HTR-8/SVneo (cell line): ENCODE measurements around the gene OTOGL.
"Not testable (repeated sequence)": the region's sequence is repeated elsewhere in the genome, so short reads cannot be mapped to it uniquely, and the experiment has no call there.

Source experiments
- DNase-seq: peaks from one replicate; pipeline ENCODE4 v3.0.0; 2011; ENCODE audit warnings: low spot score, mixed read lengths; ENCODE audit not compliant: insufficient read length
- FAIRE-seq: peaks from 2 replicates; lab custom pipeline; 2011; peaks lifted over from hg19 to GRCh38; lab: Jason Lieb, UNC

Gene OTOGL

GRCh38 chr12:80211671-80212070 is 112.3 kb downstream of the OTOGL start:
- DNase-seq (no peak), FAIRE-seq (no peak)

- FAIRE-seq (no peak), DNase-seq (no peak)
Measured at GRCh38 chr12:80212938-80213645, 113.8 kb downstream of the OTOGL start.

GRCh38 chr12:80213871-80214270 is 114.5 kb downstream of the OTOGL start:
- FAIRE-seq: no peak

GRCh38 chr12:80217011-80217535 is 117.7 kb downstream of the OTOGL start:
- DNase-seq (no peak), FAIRE-seq (no peak)

More at GRCh38 chr12:80213871-80214270, 114.5 kb downstream of the OTOGL start:
- DNase-seq: no peak

GRCh38 chr12:80218925-80219324 is 119.6 kb downstream of the OTOGL start:
- not testable (repeated sequence) for FAIRE-seq, DNase-seq

GRCh38 chr12:80219345-80219744 is 120.0 kb downstream of the OTOGL start:
- DNase-seq (no peak), FAIRE-seq (no peak)

GRCh38 chr12:80222261-80222660 is 122.9 kb downstream of the OTOGL start:
- DNase-seq (no peak), FAIRE-seq (no peak)

- FAIRE-seq (no peak), DNase-seq (no peak)
Measured at GRCh38 chr12:80226576-80226975, 127.2 kb downstream of the OTOGL start.

GRCh38 chr12:80227904-80228303 is 128.6 kb downstream of the OTOGL start:
- not testable (repeated sequence) for FAIRE-seq, DNase-seq

GRCh38 chr12:80230068-80230467 is 130.7 kb downstream of the OTOGL start:
- no peak for FAIRE-seq
- DNase-seq: no peak

GRCh38 chr12:80232837-80233236 is 133.5 kb downstream of the OTOGL start:
- DNase-seq (no peak), FAIRE-seq (no peak)

- FAIRE-seq (no peak), DNase-seq (no peak)
Measured at GRCh38 chr12:80233926-80234325, 134.6 kb downstream of the OTOGL start.

GRCh38 chr12:80234667-80235066 is 135.3 kb downstream of the OTOGL start:
- DNase-seq (no peak), FAIRE-seq (no peak)

GRCh38 chr12:80235944-80236343 is 136.6 kb downstream of the OTOGL start:
- FAIRE-seq: no peak
- DNase-seq: no peak

GRCh38 chr12:80239867-80240266 is 140.5 kb downstream of the OTOGL start:
- DNase-seq: no peak
- FAIRE-seq: no peak

- FAIRE-seq: no peak
- DNase-seq: no peak
Measured at GRCh38 chr12:80241576-80242273, 142.4 kb downstream of the OTOGL start.

- no peak for DNase-seq
- FAIRE-seq: no peak
Measured at GRCh38 chr12:80242321-80242720, 143.0 kb downstream of the OTOGL start.

GRCh38 chr12:80249581-80249980 is 150.2 kb downstream of the OTOGL start:
- FAIRE-seq, DNase-seq: not testable (repeated sequence)

- FAIRE-seq: no peak
- DNase-seq: no peak
Measured at GRCh38 chr12:80257920-80258319, 158.6 kb downstream of the OTOGL start.

GRCh38 chr12:80260269-80260668 is 160.9 kb downstream of the OTOGL start:
- no peak for DNase-seq
- FAIRE-seq: no peak

- FAIRE-seq (no peak), DNase-seq (no peak)
Measured at GRCh38 chr12:80261403-80261802, 162.1 kb downstream of the OTOGL start.
